Activated naive CD8-positive, alpha-beta T cell treated with anti-CD3 and anti-CD28 coated beads, Interleukin-2, amount 50 U/mL, for 16 hours (primary cell): ENCODE results near the gene NARF.

Source experiments
- DNase-seq: peaks from one replicate; pipeline ENCODE4 v3.0.0-alpha.2; 2020; ENCODE audit warnings: low read depth, low spot score

NARF gene

GRCh38 chr17:82433560-82434215 is 24.9 kb upstream of the NARF start:
- DNase-seq = no peak

- no peak for DNase-seq
Observed at GRCh38 chr17:82434216-82434565, 24.4 kb upstream of the NARF start.

GRCh38 chr17:82435103-82435502 is 23.4 kb upstream of the NARF start:
- DNase-seq = no peak

GRCh38 chr17:82435601-82436583 is 22.6 kb upstream of the NARF start:
- no peak for DNase-seq

- DNase-seq = no peak
Observed at GRCh38 chr17:82436601-82437324, 21.8 kb upstream of the NARF start.

- DNase-seq = no peak
Observed at GRCh38 chr17:82437325-82437668, 21.2 kb upstream of the NARF start.

- no peak for DNase-seq
Observed at GRCh38 chr17:82438401-82439193, 19.9 kb upstream of the NARF start.

GRCh38 chr17:82439194-82439828 is 19.2 kb upstream of the NARF start:
- no peak for DNase-seq

- DNase-seq = no peak
Observed at GRCh38 chr17:82439829-82440365, 18.6 kb upstream of the NARF start.

- no peak for DNase-seq
Observed at GRCh38 chr17:82440469-82440981, 18.0 kb upstream of the NARF start.

GRCh38 chr17:82440991-82441627 is 17.4 kb upstream of the NARF start:
- DNase-seq = no peak

- DNase-seq = no peak
Observed at GRCh38 chr17:82441691-82442487, 16.7 kb upstream of the NARF start.

GRCh38 chr17:82442643-82443464 is 15.7 kb upstream of the NARF start:
- no peak for DNase-seq

- DNase-seq = no peak
Observed at GRCh38 chr17:82443465-82444283, 14.9 kb upstream of the NARF start.

- DNase-seq = no peak
Observed at GRCh38 chr17:82444284-82444893, 14.2 kb upstream of the NARF start.

GRCh38 chr17:82444941-82445521 is 13.5 kb upstream of the NARF start:
- DNase-seq = no peak

GRCh38 chr17:82445542-82445941 is 13.0 kb upstream of the NARF start:
- no peak for DNase-seq
